ENCODE data around the gene FRMD4A. TPM values are rescaled to one million over a fixed set of nuclear protein-coding genes. Genes with fewer than 3 reads are reported as not detected.

The FRMD4A gene
- total and polyA plus RNA-seq, 2 of the 4 experiments (the other 2 are of a cell fraction), result 30.3 to 68.8 TPM

DNA sequence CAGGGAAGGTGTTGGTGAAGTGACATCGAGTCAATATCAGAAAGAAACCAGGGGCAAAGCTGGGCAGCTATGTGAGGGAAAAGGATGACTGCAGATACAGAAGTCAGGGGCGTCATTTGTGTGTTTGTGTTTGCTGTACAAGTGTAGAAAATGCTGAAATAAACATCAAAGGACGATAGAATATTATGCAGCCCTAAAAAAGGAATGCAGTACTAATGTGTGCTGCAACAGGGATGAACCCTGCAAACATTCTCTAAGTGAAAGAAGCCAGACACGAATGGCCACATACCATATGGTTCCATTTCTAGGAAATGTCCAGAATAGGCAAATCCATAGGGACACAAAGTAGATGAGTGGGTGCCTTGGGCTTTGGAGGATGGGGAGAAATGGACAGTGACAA lies 610.0 kb downstream of the FRMD4A start:
- no peak for TF ChIP-seq POLR2A (IDR thresholded peaks at IDR 0.05; ENCODE audit: low read depth, low read length)
- no peak for TF ChIP-seq NFE2L2 (IDR thresholded peaks at IDR 0.05; ENCODE audit: low read depth, low read length)
- TF ChIP-seq RCOR1 (IDR thresholded peaks at IDR 0.05; ENCODE audit: insufficient replicate concordance, low read length), result no peak
- TF ChIP-seq CHD1 (IDR thresholded peaks at IDR 0.05; ENCODE audit: low read depth, low read length), result no peak
- no peak for TF ChIP-seq FOS (IDR thresholded peaks at IDR 0.05; ENCODE audit: low read depth, low read length)
- no peak for TF ChIP-seq MAFK (IDR thresholded peaks at IDR 0.05; ENCODE audit: low read depth, low read length)
- TF ChIP-seq CEBPB (IDR thresholded peaks at IDR 0.05; ENCODE audit: low read depth, low read length), result no peak
- no peak for TF ChIP-seq MXI1 (IDR thresholded peaks at IDR 0.05; ENCODE audit: borderline replicate concordance, low read depth, low read length)
- TF ChIP-seq, protein P1, sequence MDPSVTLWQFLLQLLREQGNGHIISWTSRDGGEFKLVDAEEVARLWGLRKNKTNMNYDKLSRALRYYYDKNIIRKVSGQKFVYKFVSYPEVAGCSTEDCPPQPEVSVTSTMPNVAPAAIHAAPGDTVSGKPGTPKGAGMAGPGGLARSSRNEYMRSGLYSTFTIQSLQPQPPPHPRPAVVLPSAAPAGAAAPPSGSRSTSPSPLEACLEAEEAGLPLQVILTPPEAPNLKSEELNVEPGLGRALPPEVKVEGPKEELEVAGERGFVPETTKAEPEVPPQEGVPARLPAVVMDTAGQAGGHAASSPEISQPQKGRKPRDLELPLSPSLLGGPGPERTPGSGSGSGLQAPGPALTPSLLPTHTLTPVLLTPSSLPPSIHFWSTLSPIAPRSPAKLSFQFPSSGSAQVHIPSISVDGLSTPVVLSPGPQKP (IDR thresholded peaks at IDR 0.05; ENCODE audit: borderline replicate concordance, low read depth, low read length), result no peak
- TF ChIP-seq, protein P2, sequence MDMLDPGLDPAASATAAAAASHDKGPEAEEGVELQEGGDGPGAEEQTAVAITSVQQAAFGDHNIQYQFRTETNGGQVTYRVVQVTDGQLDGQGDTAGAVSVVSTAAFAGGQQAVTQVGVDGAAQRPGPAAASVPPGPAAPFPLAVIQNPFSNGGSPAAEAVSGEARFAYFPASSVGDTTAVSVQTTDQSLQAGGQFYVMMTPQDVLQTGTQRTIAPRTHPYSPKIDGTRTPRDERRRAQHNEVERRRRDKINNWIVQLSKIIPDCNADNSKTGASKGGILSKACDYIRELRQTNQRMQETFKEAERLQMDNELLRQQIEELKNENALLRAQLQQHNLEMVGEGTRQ (IDR thresholded peaks at IDR 0.05; ENCODE audit: low read depth, low read length), result no peak
- TF ChIP-seq SMC3 (IDR thresholded peaks at IDR 0.05; ENCODE audit: low read depth, low read length), result no peak
- no peak for TF ChIP-seq BHLHE40 (IDR thresholded peaks at IDR 0.05; ENCODE audit: low read depth, low read length)
- no peak for TF ChIP-seq RAD21 (IDR thresholded peaks at IDR 0.05; ENCODE audit: low read length)
- TF ChIP-seq MAZ (IDR thresholded peaks at IDR 0.05; ENCODE audit: borderline replicate concordance, low read depth, low read length), result no peak
- TF ChIP-seq RFX5 (IDR thresholded peaks at IDR 0.05; ENCODE audit: low read depth, low read length), result no peak
- TF ChIP-seq, protein P3, sequence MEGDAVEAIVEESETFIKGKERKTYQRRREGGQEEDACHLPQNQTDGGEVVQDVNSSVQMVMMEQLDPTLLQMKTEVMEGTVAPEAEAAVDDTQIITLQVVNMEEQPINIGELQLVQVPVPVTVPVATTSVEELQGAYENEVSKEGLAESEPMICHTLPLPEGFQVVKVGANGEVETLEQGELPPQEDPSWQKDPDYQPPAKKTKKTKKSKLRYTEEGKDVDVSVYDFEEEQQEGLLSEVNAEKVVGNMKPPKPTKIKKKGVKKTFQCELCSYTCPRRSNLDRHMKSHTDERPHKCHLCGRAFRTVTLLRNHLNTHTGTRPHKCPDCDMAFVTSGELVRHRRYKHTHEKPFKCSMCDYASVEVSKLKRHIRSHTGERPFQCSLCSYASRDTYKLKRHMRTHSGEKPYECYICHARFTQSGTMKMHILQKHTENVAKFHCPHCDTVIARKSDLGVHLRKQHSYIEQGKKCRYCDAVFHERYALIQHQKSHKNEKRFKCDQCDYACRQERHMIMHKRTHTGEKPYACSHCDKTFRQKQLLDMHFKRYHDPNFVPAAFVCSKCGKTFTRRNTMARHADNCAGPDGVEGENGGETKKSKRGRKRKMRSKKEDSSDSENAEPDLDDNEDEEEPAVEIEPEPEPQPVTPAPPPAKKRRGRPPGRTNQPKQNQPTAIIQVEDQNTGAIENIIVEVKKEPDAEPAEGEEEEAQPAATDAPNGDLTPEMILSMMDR (conservative IDR thresholded peaks at IDR 0.05; ENCODE audit: low read depth, low read length), result no peak
- Histone ChIP-seq H3K23ac (ENCODE audit: low read depth, low read length) (no peak overlapping the region), H3K56ac (ENCODE audit: extremely low read depth, insufficient read depth, low read length) (no peak overlapping the region), H4K8ac (ENCODE audit: low read depth in 2 of 2, low read length in 2 of 2) (no peak overlapping the region), H2BK15ac (ENCODE audit: low read depth, low read length) (no peak overlapping the region; the same call in 2 of the 3 replicates), H3K27ac (ENCODE audit: insufficient read depth, low read length) (no peak overlapping the region), H2AK9ac (replicated peaks; ENCODE audit: low read depth, low read length, poor library complexity) (no peak overlapping the region), H3K79me1 (ENCODE audit: low read depth in 1 of 2, low read length in 2 of 2) (peaks cover 0 to 17% of the 10 kb centered on the region in 2 experiments; a peak in 2 of 4 replicates), H4K91ac (ENCODE audit: insufficient read depth, low read depth, low read length) (no peak overlapping the region), H4K5ac (ENCODE audit: low read depth, low read length) (no peak overlapping the region), H3K18ac (ENCODE audit: low read depth, low read length) (no peak overlapping the region), H4K20me1 (ENCODE audit: insufficient read depth, low read length) (no peaks in the 10 kb centered on the region), H2AK5ac (ENCODE audit: low read depth, low read length) (no peak overlapping the region), H3K4me2 (ENCODE audit: low read depth, low read length) (no peak overlapping the region), H3K4me3 (ENCODE audit: insufficient read depth, low read depth, low read length) (no peak overlapping the region), H3K9ac (ENCODE audit: low read depth, low read length) (no peak overlapping the region), H2BK120ac (ENCODE audit: low read depth, low read length) (no peak overlapping the region), H3K36me3 (ENCODE audit: control insufficient read depth, insufficient read depth, low read length) (no peaks in the 10 kb centered on the region), H3K14ac (replicated peaks; ENCODE audit: low read depth, low read length) (no peak overlapping the region), H3K27me3 (ENCODE audit: control insufficient read depth, insufficient read depth, low read length) (no peaks in the 10 kb centered on the region), H3K4ac (ENCODE audit: low read depth, low read length) (no peak overlapping the region), H2AFZ (replicated peaks; ENCODE audit: low read length, poor library complexity) (no peak overlapping the region), H3K4me1 (ENCODE audit: control insufficient read depth, insufficient read depth, low read length) (peaks cover 26% of the 10 kb centered on the region), H3K9me3 (ENCODE audit: control insufficient read depth, insufficient read depth, low read length) (no peaks in the 10 kb centered on the region), H2BK5ac (ENCODE audit: low read depth, low read length, poor library complexity, severe bottlenecking) (no peak overlapping the region), H3K9me1 (ENCODE audit: insufficient read depth, low read length) (peaks cover 16% of the 10 kb centered on the region), H2BK20ac (ENCODE audit: low read depth, low read length) (no peak overlapping the region)
- dilution Hi-C loops (cut with HindIII; ENCODE audit: low sequenced_read_pairs, unreplicated experiment), result no loop called here
- ChIA-PET CTCF (no interaction called here), POLR2A (ENCODE audit: unreplicated experiment) (no interaction called here)
- DNase-seq (no peak), ATAC-seq (ENCODE audit: low read depth) (no peak)
- BruUV-seq (replicated peaks), result no TSS peak
- in situ Hi-C loops (cut with MboI; ENCODE audit: low sequenced_read_pairs), result no loop called here
- 100% methylated on average over 1 of the region's 4 CpGs; no CpG with 5 or more reads in 1 of the 2 experiments for WGBS, 2 experiments (ENCODE audit: extremely low coverage in 2 of 2, insufficient read length in 1 of 2)
- intact Hi-C loops (cut with micrococcal nuclease), result no loop called here

All from IMR-90 (cell line).